GM13977 (cell line): ENCODE results near the gene EPC2.

Source experiments
- DNase-seq: peaks from one replicate; pipeline ENCODE4 v3.0.0; 2012; ENCODE audit warnings: low spot score
- CTCF ChIP-seq: IDR thresholded peaks from 2 replicates; pipeline ENCODE4 v1.5.1; 2012; ENCODE audit warnings: mild to moderate bottlenecking, control low read depth; ENCODE audit not compliant: insufficient read depth; ENCODE audit errors: extremely low read depth, missing control alignments
- in situ Hi-C: fragments of 300-500 bp; cut with MboI; formaldehyde crosslinking; loops from one replicate; pipeline ENCODE4 v1.12.0; 2022; ENCODE audit warnings: low sequenced_read_pairs, low pct_unique_long_range_greater_than_20kb, mixed read lengths, inconsistent platforms; ENCODE audit not compliant: unreplicated experiment

Gene EPC2

GRCh38 chr2:148617219-148617618, 27.3 kb upstream of the EPC2 start:
- no peak for TF ChIP-seq CTCF
- no peak for DNase-seq
- in situ Hi-C loops = no loop called here

- no peak for TF ChIP-seq CTCF
- peak; percentile 16 for DNase-seq
- in situ Hi-C loops = no loop called here
These were observed 24.9 kb upstream of the EPC2 start for GRCh38 chr2:148619560-148620195.

GRCh38 chr2:148622366-148622765, 22.2 kb upstream of the EPC2 start:
- no peak for DNase-seq
- in situ Hi-C loops = no loop called here
- no peak for TF ChIP-seq CTCF

- TF ChIP-seq CTCF = no peak
- in situ Hi-C loops = no loop called here
- DNase-seq = no peak
These were observed 21.5 kb upstream of the EPC2 start for GRCh38 chr2:148623086-148623485.

GRCh38 chr2:148627224-148627623, 17.3 kb upstream of the EPC2 start:
- in situ Hi-C loops = no loop called here
- TF ChIP-seq CTCF = no peak
- no peak for DNase-seq

GRCh38 chr2:148634749-148635148, 9.8 kb upstream of the EPC2 start:
- no peak for TF ChIP-seq CTCF
- DNase-seq = no peak
- in situ Hi-C loops = no loop called here
